Muscle of leg (tissue), 11 donors: ENCODE measurements around the gene AKR1C1. TPM values are rescaled to one million over a fixed set of nuclear protein-coding genes. Genes with fewer than 3 reads are reported as not detected.
"Not testable (repeated sequence)": the region's sequence is repeated elsewhere in the genome, so short reads cannot be mapped to it uniquely, and the experiment has no call there.

ENCODE experiments used
- DNase-seq: peaks from one replicate; pipeline ENCODE4 v3.0.0; 2013
- H3K27ac ChIP-seq: one replicate; pipeline ENCODE4 v1.5.1; 2013; ENCODE audit warnings: mild to moderate bottlenecking, low read length, control low read depth
- H3K27me3 ChIP-seq: one replicate; pipeline ENCODE4 v1.6.1; 2013; ENCODE audit warnings: low read length; ENCODE audit not compliant: control insufficient read depth, insufficient read depth
- H3K36me3 ChIP-seq: one replicate; pipeline ENCODE4 v1.6.1; 2013; ENCODE audit warnings: low read length; ENCODE audit not compliant: control insufficient read depth, insufficient read depth
- H3K4me1 ChIP-seq: one replicate; pipeline ENCODE4 v1.6.1; 2013; ENCODE audit warnings: low read length; ENCODE audit not compliant: control insufficient read depth, insufficient read depth
- H3K4me3 ChIP-seq: one replicate; pipeline ENCODE4 v1.5.1; 2013; ENCODE audit warnings: low read length, control low read depth
- H3K9me3 ChIP-seq: replicated peaks from 2 replicates; pipeline ENCODE4 v1.6.1; 2013; ENCODE audit warnings: low read depth, low read length; ENCODE audit not compliant: control insufficient read depth
- WGBS: methylation state at CpG from one replicate; pipeline ENCODE4 v1.1.5; 2013; ENCODE audit warnings: missing lambda C conversion rate; ENCODE audit not compliant: insufficient coverage; 5-methylcytosine and 5-hydroxymethylcytosine counted together
- polyA plus RNA-seq, 8 donors: library from polyadenylated mRNA; unstranded; fragments of 120-200 nt; gene quantifications; one replicate each; pipeline versions ENCODE4 v1.2.1 to v1.2.3, GENCODE V29; 2013; ENCODE audit warnings: inconsistent platforms in 1 of 8, low replicate concordance in 1 of 8; ENCODE audit not compliant: insufficient read length in 8 of 8, insufficient read depth in 1 of 8
- total RNA-seq: library from RNA; stranded (reverse); fragments of 120-200 nt; gene quantifications from one replicate; pipeline ENCODE4 v1.2.4, GENCODE V29; 2013

AKR1C1 gene
- total and polyA plus RNA-seq, 9 donors, result 6.5 to 13.2 (median 10.5) TPM

GRCh38 chr10:4947039-4947634 is 16.1 kb upstream of the AKR1C1 start:
- H3K4me1 ChIP-seq, result peaks cover 9% of the 10 kb centered on the region
- no peaks in the 10 kb centered on the region for H3K27me3 ChIP-seq
- no peaks in the 10 kb centered on the region for H3K36me3 ChIP-seq
- H3K27ac ChIP-seq, result no peak overlapping the region
- DNase-seq, result no peak
- no peaks in the 10 kb centered on the region for H3K9me3 ChIP-seq
- H3K4me3 ChIP-seq, result no peak overlapping the region

- Histone ChIP-seq H3K36me3 (no peaks in the 10 kb centered on the region), H3K27ac (no peak overlapping the region), H3K27me3 (no peaks in the 10 kb centered on the region), H3K4me1 (peaks cover 9% of the 10 kb centered on the region), H3K9me3 (no peaks in the 10 kb centered on the region), H3K4me3 (no peak overlapping the region)
- 34% methylated on average over 3 of the region's 5 CpGs for WGBS
- DNase-seq, result peak; percentile 74
Measured at GRCh38 chr10:4947635-4948596, 15.3 kb upstream of the AKR1C1 start.

GRCh38 chr10:4951512-4952162 is 11.6 kb upstream of the AKR1C1 start:
- no CpG with 5 or more reads among the region's 5 CpGs for WGBS
- H3K9me3 ChIP-seq, H3K27me3 ChIP-seq, H3K4me3 ChIP-seq, H3K4me1 ChIP-seq, H3K27ac ChIP-seq, H3K36me3 ChIP-seq: not testable (repeated sequence)
- peak; percentile 22 for DNase-seq

GRCh38 chr10:4953405-4953804 is 9.8 kb upstream of the AKR1C1 start:
- Histone ChIP-seq H3K27me3 (no peaks in the 10 kb centered on the region), H3K36me3 (no peaks in the 10 kb centered on the region), H3K27ac (no peak overlapping the region), H3K4me1 (no peaks in the 10 kb centered on the region), H3K9me3 (no peaks in the 10 kb centered on the region), H3K4me3 (no peak overlapping the region)
- DNase-seq, result no peak

- not testable (repeated sequence) for DNase-seq, H3K4me3 ChIP-seq, H3K9me3 ChIP-seq, H3K4me1 ChIP-seq, H3K36me3 ChIP-seq, H3K27me3 ChIP-seq, H3K27ac ChIP-seq
- WGBS, result no CpG with 5 or more reads among the region's 7 CpGs
Measured at GRCh38 chr10:4956088-4956487, 7.1 kb upstream of the AKR1C1 start.

GRCh38 chr10:4956955-4957645 is 6.1 kb upstream of the AKR1C1 start:
- DNase-seq, H3K4me1 ChIP-seq, H3K4me3 ChIP-seq, H3K36me3 ChIP-seq, H3K9me3 ChIP-seq, H3K27ac ChIP-seq, H3K27me3 ChIP-seq: not testable (repeated sequence)
- no CpG with 5 or more reads among the region's 5 CpGs for WGBS

GRCh38 chr10:4961558-4961957 is 1.7 kb upstream of the AKR1C1 start:
- not testable (repeated sequence) for H3K9me3 ChIP-seq, H3K27ac ChIP-seq, H3K27me3 ChIP-seq, H3K4me3 ChIP-seq, H3K36me3 ChIP-seq, DNase-seq, H3K4me1 ChIP-seq
- 80% methylated on average over 1 of the region's 11 CpGs for WGBS

GRCh38 chr10:4962308-4962707 is 907 bp upstream of the AKR1C1 start:
- H3K4me3 ChIP-seq, H3K27me3 ChIP-seq: not testable (repeated sequence)
- WGBS, result no CpG with 5 or more reads among the region's 1 CpG

GRCh38 chr10:4963815-4964154 is 570 bp downstream of the AKR1C1 start:
- H3K36me3 ChIP-seq, H3K4me1 ChIP-seq, H3K27ac ChIP-seq, DNase-seq, H3K27me3 ChIP-seq, H3K9me3 ChIP-seq, H3K4me3 ChIP-seq: not testable (repeated sequence)
- WGBS, result no CpG with 5 or more reads among the region's 4 CpGs

More at GRCh38 chr10:4962308-4962707, 907 bp upstream of the AKR1C1 start:
- not testable (repeated sequence) for H3K36me3 ChIP-seq, H3K9me3 ChIP-seq, H3K4me1 ChIP-seq, DNase-seq, H3K27ac ChIP-seq

GRCh38 chr10:4965763-4966162 is 2.5 kb downstream of the AKR1C1 start:
- H3K27me3 ChIP-seq, H3K27ac ChIP-seq, H3K4me3 ChIP-seq, H3K4me1 ChIP-seq, H3K36me3 ChIP-seq, H3K9me3 ChIP-seq, DNase-seq: not testable (repeated sequence)
- no CpG with 5 or more reads among the region's 4 CpGs for WGBS
